Erythroblast (primary cell): ENCODE measurements around the gene LGMN.

Source experiments
- GATA1 ChIP-seq: IDR thresholded peaks from 2 replicates; pipeline ENCODE4 v1.6.1; 2011; ENCODE audit warnings: low read depth, mild to moderate bottlenecking, control low read depth, low read length, moderate library complexity
- POLR2A ChIP-seq: IDR thresholded peaks from 2 replicates; pipeline ENCODE4 v1.6.1; 2011; ENCODE audit warnings: mild to moderate bottlenecking, low read length

DNA sequence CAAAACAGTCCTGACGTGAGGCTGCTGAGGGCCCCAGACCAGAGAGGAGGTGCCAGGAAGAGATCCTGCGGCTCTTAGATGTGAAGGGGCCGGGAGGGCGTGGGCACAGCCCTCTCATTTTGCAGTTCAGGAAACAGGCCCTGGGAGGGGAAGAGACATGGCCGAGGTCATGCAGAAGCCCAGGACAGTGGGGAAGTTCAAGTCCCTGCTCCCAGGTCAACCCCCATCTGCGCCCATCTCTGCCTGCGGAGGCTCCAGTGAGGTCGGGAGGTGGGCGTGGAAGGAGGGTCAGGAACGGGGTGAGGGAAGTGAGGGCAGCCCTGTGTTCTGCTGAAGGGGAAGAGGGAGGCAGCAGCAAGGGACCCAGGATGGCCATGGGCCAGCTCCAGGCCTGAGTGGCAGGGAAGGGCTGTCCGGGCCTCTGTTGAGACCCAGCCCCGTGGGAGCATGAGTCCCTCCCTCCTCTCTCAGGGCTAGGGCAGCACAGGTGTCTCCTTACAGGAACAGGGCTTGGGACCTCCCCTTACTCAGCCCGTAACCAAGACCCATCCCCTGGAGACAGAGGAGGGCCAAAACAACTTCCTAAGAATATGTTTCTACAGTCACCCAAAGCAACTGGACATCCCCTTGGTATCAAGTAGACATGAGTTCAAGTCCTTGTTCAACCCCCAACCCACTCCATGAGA lies 90.8 kb downstream of the LGMN start:
- TF ChIP-seq POLR2A: no peak
- TF ChIP-seq GATA1: no peak
